GM13976 (cell line): Measurements from ENCODE around the gene PLEKHS1.
"Not testable (repeated sequence)": the region's sequence is repeated elsewhere in the genome, so short reads cannot be mapped to it uniquely, and the experiment has no call there.

Source experiments
- DNase-seq: peaks from one replicate; pipeline ENCODE4 v3.0.0; 2012; ENCODE audit warnings: low spot score
- CTCF ChIP-seq: IDR thresholded peaks from 2 replicates; pipeline ENCODE4 v1.5.1; 2012; ENCODE audit warnings: borderline replicate concordance, mild to moderate bottlenecking; ENCODE audit not compliant: insufficient read depth; ENCODE audit errors: extremely low read depth, missing control alignments, control extremely low read depth
- in situ Hi-C: fragments of 300-500 bp; cut with MboI; formaldehyde crosslinking; loops from one replicate; pipeline ENCODE4 v1.12.0; 2022; ENCODE audit warnings: low sequenced_read_pairs, mixed read lengths, inconsistent platforms; ENCODE audit not compliant: unreplicated experiment

The PLEKHS1 gene

GRCh38 chr10:113802997-113803396 is 51.5 kb downstream of the PLEKHS1 start:
- in situ Hi-C loops, result no loop called here

GRCh38 chr10:113806503-113806902 is 55.0 kb downstream of the PLEKHS1 start:
- in situ Hi-C loops, result no loop called here
- no peak for TF ChIP-seq CTCF
- DNase-seq, result no peak

More at GRCh38 chr10:113802997-113803396, 51.5 kb downstream of the PLEKHS1 start:
- TF ChIP-seq CTCF, result no peak
- DNase-seq, result no peak

GRCh38 chr10:113808168-113808567 is 56.7 kb downstream of the PLEKHS1 start:
- in situ Hi-C loops, result no loop called here
- TF ChIP-seq CTCF, result no peak
- DNase-seq, result no peak

- in situ Hi-C loops, DNase-seq: not testable (repeated sequence)
Measured at GRCh38 chr10:113814700-113815099, 63.2 kb downstream of the PLEKHS1 start.

GRCh38 chr10:113819989-113820388 is 68.5 kb downstream of the PLEKHS1 start:
- DNase-seq, result no peak
- in situ Hi-C loops, result no loop called here
- no peak for TF ChIP-seq CTCF

- DNase-seq, result no peak
- in situ Hi-C loops, result no loop called here
- no peak for TF ChIP-seq CTCF
Measured at GRCh38 chr10:113820507-113820906, 69.0 kb downstream of the PLEKHS1 start.

- DNase-seq, in situ Hi-C loops: not testable (repeated sequence)
Measured at GRCh38 chr10:113821306-113821705, 69.8 kb downstream of the PLEKHS1 start.

- in situ Hi-C loops, result no loop called here
- TF ChIP-seq CTCF, result no peak
- no peak for DNase-seq
Measured at GRCh38 chr10:113822174-113822573, 70.7 kb downstream of the PLEKHS1 start.
